GM21381 (cell line): Measurements from ENCODE around the gene EML6.
A peak's percentile ranks its signal among the peaks of the same experiment; 100 is the strongest.
"Not testable (repeated sequence)": the region's sequence is repeated elsewhere in the genome, so short reads cannot be mapped to it uniquely, and the experiment has no call there.

Experiments
- ATAC-seq: cut with Tn5 transposase; IDR thresholded peaks from one replicate; pipeline ENCODE4 v1.9.1; 2021; ENCODE audit warnings: mild to moderate bottlenecking, moderate library complexity; ENCODE audit not compliant: unreplicated experiment

EML6 gene

DNA sequence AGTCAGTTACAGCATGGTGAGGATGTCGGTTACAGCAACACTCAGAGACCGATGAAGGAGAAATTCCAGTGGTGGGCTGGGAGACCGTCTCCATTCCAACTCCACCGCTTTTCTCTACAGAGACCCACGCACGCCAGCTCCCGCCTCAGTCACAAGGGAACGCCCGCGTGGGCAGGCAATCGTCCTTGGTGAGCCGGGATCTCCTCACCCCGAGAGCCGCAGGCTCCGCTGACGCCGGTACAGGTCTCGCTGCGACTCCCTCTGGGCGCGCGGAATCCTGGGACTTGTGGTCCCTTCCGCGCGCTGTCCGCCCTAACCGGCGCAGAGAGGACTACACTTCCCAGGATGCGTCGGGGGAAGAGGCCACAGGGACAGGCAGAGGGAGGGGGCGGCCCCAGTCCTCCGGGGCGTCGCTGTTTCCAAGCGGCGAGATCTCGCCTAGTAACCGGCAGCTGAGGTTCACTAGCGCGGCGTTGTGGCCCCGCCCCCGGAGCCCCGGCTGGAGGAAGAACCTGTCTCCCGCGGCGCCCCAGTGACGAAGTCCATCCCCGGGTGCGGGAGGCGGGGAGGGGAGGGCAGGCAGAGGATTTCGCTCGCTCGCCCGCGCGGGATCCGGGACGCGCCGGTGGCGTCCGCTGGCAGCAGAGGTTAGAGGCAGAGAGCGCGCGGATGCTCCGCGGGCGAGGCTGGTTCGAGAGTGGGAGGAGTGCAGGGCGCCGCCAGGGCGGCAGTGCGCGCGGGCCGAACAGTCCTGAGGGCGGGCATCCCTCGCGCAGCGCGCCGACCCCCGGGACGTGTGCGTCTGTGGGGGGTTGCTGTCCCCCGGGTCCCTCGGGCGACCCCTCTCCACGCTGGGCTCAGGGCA, at the start of gene EML6:
Gene EML6, plus strand, starts transcription at position 532 of the 865 bp plus-strand sequence. CDS start 1,400 bp downstream, outside the sequence.
- ATAC-seq: peak; percentile 99

DNA sequence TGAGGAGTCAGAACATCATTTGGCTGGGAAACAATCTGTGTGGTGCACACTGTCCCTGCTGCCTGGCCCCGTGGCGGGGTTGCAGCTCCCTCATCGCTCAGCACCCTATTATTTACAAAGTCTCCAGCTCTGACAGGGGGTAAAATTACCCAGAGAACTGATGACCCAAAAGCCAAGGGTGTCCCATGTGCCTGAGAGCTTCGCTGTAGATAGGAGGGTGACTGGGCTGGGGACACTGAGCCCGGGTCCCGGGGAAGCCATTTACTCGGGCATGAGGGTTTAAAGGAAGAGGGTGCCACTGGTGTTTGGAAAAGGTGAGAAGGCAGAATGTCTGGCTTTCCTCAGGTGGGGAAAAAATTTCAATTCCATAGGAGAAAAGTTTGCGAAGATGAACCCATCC, 48.2 kb upstream of the EML6 start:
- ATAC-seq: no peak

DNA sequence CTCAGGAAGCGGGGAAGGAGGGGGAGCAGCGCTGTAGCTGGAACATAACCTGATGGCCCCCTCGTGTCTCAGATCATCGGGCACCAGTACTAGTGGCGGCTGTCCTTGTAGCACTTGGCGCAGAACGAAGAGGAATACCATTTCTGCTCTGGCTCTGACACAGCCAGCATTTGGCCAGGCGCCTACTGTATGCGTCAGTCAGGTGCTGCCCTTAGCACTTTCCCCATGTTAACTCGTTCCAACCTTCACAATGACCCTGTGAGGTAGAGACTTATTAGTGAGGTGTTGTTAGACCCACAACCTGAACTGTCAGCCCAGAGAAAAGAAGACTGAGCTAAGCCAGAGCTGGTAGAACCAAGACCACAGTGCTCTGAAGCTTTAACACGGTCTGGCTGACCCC, 47.7 kb upstream of the EML6 start:
- ATAC-seq: no peak

DNA sequence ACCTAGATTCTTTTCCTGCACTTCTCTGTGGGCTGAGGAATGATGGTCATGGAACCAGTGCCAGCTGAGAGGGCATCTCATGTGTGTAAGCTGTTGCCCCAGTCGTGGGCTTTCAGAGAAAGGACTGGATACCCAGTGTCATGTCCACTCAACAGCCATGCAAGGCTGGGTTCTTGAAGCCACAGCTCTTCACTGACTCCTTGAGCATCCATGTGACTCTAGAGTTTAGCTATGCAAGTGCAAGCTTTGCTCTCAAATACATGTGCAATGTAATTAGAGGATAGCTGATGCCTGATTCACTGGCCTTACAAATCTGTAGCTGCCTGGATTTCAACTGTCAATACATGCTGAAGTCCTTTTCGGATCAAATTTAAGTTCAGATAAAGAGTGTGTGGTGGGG, 46.8 kb upstream of the EML6 start:
- ATAC-seq: no peak

DNA sequence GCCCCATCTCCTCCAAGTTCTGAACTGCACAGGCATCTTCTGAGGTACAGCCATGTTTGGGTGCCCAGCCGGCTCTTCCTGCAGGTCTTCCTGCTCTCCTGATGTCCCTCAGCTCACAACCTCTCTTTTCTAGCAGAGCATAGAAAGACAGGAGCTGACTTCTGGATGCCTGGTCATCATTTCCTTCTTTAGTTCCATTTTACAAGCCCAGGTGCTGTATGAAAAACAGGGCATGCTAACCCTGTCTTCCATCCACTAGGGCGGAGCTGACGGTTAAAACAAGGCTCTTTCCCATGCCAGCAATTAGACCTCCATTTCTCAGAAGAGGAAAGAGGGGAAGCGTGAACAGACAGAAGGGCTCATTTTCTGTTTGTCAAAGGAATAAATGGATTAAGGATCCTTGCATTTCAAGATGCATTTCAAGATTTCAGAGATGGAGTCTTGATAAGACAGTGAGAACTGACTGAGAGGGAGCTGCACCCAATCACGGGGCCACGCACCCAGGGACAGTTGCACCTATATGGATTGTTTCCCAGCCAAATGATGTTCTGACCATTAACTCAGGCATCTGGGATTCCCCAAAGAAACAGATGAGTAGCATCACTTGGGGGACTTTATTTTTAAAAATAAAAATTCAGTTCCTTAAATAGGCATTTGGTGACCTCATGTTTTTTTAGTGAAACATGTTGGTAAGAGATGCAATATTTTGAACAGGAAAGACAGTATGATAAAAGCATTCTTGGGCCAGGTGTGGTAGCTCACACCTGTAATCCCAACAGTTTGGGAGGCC, 45.8 kb upstream of the EML6 start:
- no peak for ATAC-seq

DNA sequence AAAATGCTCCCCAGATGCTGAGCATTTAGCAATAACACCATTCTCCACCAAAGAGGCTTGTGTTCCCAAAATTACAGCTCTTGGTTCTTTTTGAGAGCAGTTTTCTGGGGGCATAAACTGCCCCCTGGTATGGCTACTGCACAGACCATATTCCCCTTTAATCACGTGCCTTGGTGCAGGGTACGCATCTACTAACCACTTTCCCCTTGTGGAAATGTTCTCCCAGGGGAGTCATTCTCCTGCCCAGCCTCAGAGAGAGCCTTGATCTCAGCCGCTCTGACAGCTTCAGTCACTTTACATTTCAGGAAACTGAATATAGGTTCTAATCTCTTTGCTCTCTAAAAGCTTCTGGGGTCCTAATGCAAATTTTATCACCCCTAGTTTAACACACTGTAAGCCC, 44.7 kb upstream of the EML6 start:
- ATAC-seq: no peak

DNA sequence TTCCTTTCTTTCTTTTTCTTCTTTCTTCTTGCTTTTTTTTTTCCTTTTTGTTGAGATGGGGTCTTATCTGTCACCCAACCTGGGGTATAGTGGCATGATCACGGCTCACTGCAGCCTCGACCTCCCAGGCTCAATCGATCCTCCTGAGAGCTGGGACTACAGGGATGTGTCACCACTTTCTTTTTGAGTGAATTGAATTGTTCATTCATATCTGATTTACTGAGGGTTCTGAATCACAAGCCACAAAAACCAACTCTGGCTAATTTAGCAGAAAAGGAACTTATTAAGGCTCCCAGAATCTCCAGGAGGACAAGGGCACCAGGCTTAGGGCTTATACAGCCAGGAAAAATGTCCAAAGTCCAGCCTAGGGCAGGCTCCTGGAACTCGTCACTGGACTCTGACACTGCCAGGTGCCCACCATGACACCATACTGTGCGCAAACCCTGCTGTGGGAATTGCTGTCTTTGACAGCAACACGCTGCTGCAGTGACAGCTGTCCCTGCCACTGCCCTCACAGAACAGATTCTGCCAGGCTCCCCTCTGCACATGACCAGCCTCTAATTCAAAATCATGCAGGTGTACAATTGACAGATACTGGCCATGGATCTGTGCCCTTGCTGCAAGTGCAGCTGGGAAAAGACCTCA, 42.9 kb upstream of the EML6 start:
- ATAC-seq: peak; percentile 54

DNA sequence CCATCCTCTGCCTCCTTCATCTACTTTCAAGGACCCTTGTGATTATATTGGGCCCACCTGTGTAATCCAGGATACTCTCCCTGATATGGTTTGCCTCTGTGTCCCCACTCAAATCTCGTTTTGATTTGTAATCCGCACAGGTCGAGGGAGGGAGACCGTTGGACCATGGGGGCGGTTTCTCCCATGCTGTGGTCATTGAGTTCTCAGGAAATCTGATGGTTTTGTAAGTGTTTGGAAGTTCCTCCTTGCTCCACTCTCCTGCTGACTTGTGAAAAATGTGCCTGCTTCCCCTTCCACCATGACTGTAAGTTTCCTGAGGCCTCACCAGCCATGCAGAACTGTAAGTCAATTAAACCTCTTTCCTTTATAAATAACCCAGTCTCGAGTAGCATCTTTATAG, 42.0 kb upstream of the EML6 start:
- no peak for ATAC-seq

DNA sequence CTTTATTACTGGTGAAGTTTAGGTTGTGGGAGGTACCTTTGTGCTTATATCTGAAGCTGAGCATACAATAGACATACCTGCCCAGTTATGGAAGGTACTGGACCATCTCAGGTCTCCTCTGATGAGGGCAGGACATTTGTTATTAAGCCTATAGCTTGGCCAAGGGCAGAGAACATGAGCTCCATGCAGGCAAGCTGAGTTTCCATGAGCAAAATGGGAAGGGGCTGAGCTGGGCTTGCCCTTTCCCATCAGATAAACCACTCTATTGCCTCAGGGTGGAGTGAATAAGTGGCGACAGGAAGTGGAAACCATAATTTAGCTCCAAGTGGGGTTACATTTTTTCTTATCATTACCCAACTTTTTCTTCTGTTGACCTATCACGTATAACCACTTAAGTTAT, 39.9 kb upstream of the EML6 start:
- no peak for ATAC-seq

DNA sequence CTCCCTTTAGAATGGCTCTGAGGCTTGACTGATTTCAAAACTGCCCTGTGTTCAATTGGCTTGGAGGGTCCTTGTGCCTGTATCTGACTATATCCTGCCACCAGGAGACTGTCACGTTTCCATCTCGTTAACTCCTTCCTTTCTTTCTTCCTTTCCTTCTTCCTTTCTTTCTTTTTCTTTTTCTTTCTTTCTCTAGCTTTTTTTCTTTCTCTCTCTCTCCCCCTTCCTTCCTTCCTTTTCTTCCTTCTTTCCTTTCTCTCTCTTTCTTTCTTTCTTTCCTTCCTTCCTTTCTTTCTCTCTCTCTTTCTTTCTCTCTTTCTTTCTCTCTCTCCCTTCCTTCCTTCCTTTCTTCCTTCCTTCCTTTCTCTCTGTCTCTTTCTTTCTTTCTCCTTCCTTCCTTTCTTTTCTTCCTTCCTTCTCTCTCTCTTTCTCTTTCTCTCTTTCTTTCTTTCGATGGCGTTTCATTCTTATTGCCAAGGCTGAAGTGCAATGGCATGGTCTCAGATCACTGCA, 38.1 kb upstream of the EML6 start:
- no peak for ATAC-seq

DNA sequence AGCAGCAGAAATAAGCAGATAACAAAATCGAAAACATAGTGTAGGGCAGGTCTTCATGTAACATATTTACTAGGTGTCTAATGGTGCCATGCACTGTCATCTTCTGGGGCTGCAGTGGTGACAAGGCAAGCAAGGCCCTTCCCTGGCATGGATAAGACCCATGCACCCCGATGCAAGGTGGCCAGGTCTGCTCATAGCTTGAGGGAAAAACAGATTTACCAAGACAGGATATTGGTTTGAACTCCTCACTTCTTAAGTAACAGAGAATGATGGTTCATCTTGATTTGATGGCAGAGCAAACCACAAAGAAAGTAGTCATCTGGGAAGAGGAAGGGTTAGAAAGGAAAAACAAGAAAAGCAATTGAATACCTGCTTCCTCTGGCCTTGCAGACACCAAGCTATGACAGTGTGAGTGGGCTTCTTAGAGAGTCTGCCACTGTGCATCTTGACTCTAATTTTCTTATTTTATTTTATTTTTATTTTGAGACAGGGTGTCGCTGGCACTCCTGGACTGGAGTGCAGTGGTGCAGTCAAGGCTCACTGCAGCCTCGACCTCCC, 35.8 kb upstream of the EML6 start:
- no peak for ATAC-seq

DNA sequence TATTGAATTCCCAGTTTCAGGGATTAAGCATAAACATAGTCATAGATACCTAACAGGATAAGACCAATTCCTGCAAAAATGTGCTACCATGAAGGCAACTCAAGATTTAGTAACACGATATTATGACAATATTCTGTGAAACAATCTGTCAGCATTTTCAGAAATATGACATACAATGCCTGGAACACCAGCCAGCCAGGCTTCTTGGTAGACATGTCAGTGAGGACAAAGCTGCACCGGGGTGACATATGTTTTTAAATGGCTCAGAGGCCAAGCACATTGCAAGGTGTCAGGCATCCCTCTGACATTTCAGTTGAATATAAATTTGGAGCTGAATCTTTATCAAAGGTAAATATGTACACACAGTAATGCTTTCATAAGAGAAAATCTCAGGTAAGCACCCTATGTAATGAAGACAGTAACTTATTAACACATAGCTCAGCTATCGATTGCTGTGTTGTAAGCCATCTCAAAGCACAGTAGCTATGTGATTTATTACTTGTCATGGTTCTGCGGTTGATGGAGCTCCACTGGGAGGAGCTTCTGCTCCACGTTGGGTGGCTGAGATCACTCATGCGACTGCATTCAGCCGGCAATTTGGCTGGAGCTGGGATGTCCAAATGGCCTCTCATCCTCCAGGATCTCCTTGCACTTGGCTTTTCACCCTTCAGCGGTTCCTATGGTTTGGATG, 31.9 kb upstream of the EML6 start:
- no peak for ATAC-seq

DNA sequence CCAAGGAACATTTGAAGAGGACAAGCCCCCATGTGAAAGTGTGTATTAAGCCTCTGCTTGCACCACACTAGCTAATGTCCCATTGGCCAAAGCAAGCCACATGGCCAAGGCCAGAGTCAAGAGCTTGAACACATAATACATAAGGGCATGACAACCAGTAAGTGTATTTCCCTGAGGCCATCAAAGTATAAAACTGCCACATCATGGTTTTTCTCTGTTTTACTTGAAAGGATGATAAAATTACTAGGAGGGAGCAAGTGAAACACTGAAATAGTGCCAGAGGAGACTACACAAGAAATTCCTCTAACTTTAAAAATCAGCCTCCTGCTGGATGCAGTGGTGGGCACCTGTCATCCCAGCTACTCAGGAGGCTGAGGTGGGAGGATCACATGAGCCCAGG, 30.9 kb upstream of the EML6 start:
- ATAC-seq: no peak

DNA sequence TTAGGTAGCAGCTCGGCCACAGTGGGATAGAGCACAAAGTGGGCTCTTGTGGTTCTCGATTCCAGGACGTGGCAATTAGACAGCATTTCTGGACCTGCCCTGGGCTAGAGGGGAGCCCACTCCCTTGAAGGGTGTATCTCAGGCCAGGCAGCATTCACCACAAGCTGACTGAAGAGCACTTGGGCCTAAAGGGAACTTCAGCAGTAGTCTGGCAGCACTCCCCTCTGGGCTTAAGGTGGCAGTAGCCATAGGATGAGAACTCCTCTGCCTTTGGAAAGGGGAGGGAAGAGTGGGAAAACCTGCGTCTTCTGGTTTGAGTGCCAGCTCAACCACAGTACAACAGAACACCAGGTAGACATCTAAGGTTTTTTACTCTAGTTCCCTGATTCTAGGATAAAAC, 28.1 kb upstream of the EML6 start:
- ATAC-seq: no peak

DNA sequence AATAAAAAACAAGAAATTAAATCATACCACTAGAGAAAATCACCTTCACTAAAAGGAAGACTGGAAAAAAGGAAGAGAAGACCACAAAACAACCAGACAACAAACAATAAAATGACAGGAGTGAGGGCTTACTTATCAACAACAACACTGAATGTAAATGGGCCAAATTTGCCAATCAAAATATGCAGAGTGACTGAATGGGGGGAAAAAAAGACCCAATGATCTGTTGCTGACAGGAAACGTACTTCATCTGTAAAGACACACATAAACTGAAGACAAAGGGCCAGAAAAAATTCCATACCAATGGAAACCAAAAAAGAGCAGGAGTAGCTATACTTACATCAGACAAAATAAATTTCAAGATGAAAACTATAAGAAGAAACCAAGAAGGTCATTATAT, 25.5 kb upstream of the EML6 start:
- no peak for ATAC-seq

DNA sequence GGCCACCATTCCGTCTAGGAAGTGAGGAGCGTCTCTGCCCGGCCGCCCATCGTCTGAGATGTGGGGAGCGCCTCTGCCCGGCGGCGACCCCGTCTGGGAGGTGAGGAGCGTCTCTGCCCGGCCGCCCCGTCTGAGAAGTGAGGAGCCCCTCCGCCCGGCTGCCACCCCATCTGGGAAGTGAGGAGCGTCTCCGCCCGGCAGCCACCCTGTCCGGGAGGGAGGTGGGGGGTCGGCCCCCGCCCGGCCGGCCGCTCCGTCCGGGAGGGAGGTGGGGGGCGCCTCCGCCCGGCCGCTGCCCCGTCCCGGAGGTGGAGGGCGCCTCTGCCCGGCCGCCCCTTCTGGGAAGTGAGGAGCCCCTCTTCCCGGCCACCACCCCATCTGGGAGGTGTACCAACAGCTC, 24.5 kb upstream of the EML6 start:
- not testable (repeated sequence) for ATAC-seq

DNA sequence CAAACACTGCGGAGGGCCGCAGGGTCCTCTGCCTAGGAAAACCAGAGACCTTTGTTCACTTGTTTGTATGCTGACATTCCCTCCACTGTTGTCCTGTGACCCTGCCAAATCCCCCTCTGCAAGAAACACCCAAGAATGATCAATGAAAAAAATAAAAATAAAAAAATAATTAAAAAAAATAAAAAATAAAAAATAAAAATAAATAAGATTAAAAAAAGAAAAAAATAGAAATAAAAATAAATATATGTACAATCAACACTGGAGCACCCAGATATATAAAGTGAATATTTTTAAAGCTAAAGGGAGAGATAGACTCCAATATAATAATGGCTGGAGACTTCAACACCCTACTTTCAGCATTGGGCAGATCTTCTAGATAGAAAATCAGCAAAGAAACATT, 23.8 kb upstream of the EML6 start:
- ATAC-seq: no peak

DNA sequence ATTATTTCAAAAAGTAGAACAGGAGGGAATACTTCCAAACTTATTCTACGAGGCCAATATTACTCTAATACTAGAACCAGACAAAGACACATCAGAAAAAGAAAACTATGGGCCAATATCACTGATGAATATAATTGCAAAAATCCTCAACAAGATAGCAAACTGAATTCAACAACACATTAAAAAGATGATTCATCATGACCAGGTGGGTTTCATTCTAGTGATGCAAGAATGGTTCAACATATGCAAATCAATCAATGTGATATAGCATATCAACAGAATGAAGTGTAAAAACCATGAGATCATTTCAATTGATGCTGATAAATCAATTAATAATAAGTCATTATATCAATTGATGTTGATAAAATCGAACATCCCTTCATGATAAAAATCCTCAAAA, 22.4 kb upstream of the EML6 start:
- ATAC-seq: no peak

DNA sequence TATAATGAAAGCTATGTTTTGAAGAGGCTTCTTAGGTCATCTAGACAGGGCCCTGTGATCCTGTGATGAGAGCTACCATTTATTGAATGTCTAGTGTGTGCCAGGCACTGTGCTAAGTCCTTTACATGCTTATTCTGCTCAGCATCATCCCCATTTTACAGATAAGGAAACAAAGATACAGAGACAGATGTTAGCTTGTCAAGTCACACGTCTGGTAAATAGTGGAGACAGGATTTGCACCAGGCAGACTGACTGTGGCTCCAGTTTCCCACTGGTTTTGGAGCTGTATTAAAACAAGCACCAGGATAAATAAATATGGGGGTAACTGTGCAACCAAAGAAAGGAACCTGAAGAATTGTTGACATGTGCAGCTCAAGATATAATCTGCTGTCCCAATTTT, 19.2 kb upstream of the EML6 start:
- ATAC-seq: no peak
